ENCODE data around the gene RBM24. TPM values are rescaled to one million over a fixed set of nuclear protein-coding genes. Genes with fewer than 3 reads are reported as not detected.

Gene RBM24
- total RNA-seq, 5 donors from 2014 or later (not counting 1 experiment from before 2014, with no cell fraction given), result 0.19 TPM; not detected in 4

DNA sequence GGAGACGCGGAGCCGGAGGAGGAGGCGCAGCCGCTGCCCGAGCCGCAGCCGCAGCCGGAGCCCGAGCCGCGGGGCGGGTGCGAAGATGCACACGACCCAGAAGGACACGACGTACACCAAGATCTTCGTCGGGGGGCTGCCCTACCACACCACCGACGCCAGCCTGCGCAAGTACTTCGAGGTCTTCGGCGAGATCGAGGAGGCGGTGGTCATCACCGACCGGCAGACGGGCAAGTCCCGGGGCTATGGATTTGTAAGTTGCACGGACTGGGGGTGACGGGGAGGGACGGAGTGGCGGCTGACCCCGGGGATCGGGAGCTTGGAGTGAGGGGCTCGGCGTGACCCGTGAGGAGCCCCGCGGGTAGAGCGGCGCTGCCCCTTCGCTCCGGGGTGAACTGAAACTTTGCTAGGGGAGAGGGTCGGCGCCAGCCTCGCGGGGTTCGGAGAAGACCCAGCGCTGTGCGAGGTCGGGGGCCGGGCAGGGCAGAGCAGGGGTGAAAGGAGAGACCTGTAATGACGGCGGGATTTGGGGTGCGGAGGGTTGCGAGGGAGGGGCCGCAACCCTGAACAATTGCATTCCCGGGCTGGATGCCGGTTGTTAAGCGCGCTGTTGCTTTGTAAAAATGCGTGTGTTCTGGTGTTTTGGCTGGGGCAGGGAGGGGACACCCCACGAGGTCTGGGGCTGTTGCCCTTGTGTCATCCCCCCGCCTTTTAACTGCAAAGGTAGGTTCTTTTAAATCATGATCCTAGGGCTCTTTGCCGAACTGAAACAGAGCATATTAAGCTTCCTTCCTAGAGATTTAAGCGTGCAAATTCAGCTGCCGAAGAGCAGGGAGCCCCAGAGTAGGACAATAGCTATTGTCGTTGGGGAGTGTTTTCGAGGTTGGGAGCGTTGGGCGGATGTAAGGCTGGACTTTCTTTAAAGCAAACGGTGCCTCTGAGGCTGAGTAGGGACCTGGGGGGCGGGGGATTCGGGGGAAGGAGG is 628 bp downstream of the RBM24 start:
- peak in 2 of 4 experiments; percentile 8 to 9 for ATAC-seq (replicated peaks in 1 of 4)
- H3K27me3 ChIP-seq (replicated peaks in 1 of 2; ENCODE audit: control insufficient read depth in 2 of 2, extremely low read depth in 1 of 2, insufficient read depth in 2 of 2, low read length in 1 of 2), result peaks cover 15 to 23% of the 10 kb centered on the region in 2 experiments
- no peaks in the 10 kb centered on the region for H3K36me3 ChIP-seq (ENCODE audit: control insufficient read depth in 2 of 2, extremely low read depth in 1 of 2, insufficient read depth in 1 of 2, low read length in 1 of 2)
- DNase-seq, result no peak
- 6% methylated on average over 75 of the region's 77 CpGs for WGBS (ENCODE audit: insufficient coverage)
- CTCF ChIA-PET, result no interaction called here
- POLR2A ChIA-PET, result no interaction called here
- Mint-ChIP-seq H3K4me3 (peak overlapping the region; percentile 65 to 79 (median 73)), H3K4me1 (peaks cover 8 to 17% (median 13%) of the 10 kb centered on the region in 3 donors), H3K27me3 (peaks cover 67% of the 10 kb centered on the region in 2 donors), H3K27ac (no peak overlapping the region), H3K9me3 (no peaks in the 10 kb centered on the region), H3K36me3 (no peaks in the 10 kb centered on the region)
- H3K9me3 ChIP-seq, result no peaks in the 10 kb centered on the region
- H3K27ac ChIP-seq (ENCODE audit: low read length), result no peak overlapping the region
- peak overlapping the region; percentile 28 to 64 for H3K4me3 ChIP-seq (ENCODE audit: control insufficient read depth in 1 of 2, extremely low read depth in 1 of 2, low read length in 1 of 2)
- peaks cover 4 to 14% of the 10 kb centered on the region in 2 experiments for H3K4me1 ChIP-seq (ENCODE audit: control insufficient read depth in 1 of 2, extremely low read depth in 1 of 2, insufficient read depth in 2 of 2, low read length in 2 of 2)

DNA sequence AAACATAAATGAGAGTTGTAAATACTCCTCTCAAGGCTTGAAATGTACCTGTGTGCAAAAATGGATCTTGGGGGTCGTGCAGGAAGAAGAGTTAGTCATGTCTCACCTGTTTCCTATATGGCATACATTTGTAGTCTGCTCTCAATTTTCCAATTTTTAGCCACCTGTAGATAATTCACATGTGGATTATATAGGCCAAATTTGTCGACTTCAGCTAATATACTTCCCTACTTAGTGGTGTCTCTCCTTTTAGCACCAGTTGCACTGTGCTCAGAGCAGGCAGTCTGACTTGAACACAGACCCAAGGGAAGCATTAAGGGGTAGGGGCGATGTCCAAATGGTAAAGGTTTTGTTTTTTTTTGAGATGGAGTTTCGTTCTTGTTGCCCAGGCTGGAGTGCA is 1.9 kb downstream of the RBM24 start:
- POLR2A ChIA-PET, result no interaction called here

GRCh38 chr6:17289630-17290061 is 8.5 kb downstream of the RBM24 start:
- H3K4me3 Mint-ChIP-seq, result no peak overlapping the region
- peaks cover 33 to 34% of the 10 kb centered on the region in 2 donors for H3K27me3 Mint-ChIP-seq
- H3K27ac Mint-ChIP-seq, result no peak overlapping the region
- WGBS (ENCODE audit: insufficient coverage), result 80% methylated on average over 11 of the region's 13 CpGs
- H3K9me3 Mint-ChIP-seq, result no peaks in the 10 kb centered on the region
- Histone ChIP-seq H3K4me1 (ENCODE audit: control insufficient read depth in 1 of 2, extremely low read depth in 1 of 2, insufficient read depth in 2 of 2, low read length in 2 of 2) (no peaks in the 10 kb centered on the region), H3K9me3 (no peaks in the 10 kb centered on the region), H3K36me3 (ENCODE audit: control insufficient read depth in 2 of 2, extremely low read depth in 1 of 2, insufficient read depth in 1 of 2, low read length in 1 of 2) (no peaks in the 10 kb centered on the region), H3K27ac (ENCODE audit: low read length) (no peak overlapping the region), H3K27me3 (replicated peaks in 1 of 2; ENCODE audit: control insufficient read depth in 2 of 2, extremely low read depth in 1 of 2, insufficient read depth in 2 of 2, low read length in 1 of 2) (peaks cover 0 to 3% of the 10 kb centered on the region in 2 experiments), H3K4me3 (ENCODE audit: control insufficient read depth in 1 of 2, extremely low read depth in 1 of 2, low read length in 1 of 2) (no peak overlapping the region)
- no peak for ATAC-seq (replicated peaks in 1 of 4)
- no peaks in the 10 kb centered on the region for H3K4me1 Mint-ChIP-seq
- H3K36me3 Mint-ChIP-seq, result no peaks in the 10 kb centered on the region
- CTCF ChIA-PET, result no interaction called here
- no peak for DNase-seq
- POLR2A ChIA-PET, result no interaction called here

More for the DNA sequence above, 1.9 kb downstream of the RBM24 start:
- H3K36me3 Mint-ChIP-seq, result no peaks in the 10 kb centered on the region
- no peak overlapping the region for H3K27ac Mint-ChIP-seq
- Histone ChIP-seq H3K36me3 (ENCODE audit: control insufficient read depth in 2 of 2, extremely low read depth in 1 of 2, insufficient read depth in 1 of 2, low read length in 1 of 2) (no peaks in the 10 kb centered on the region), H3K27ac (ENCODE audit: low read length) (no peak overlapping the region), H3K27me3 (replicated peaks in 1 of 2; ENCODE audit: control insufficient read depth in 2 of 2, extremely low read depth in 1 of 2, insufficient read depth in 2 of 2, low read length in 1 of 2) (peaks cover 15 to 23% of the 10 kb centered on the region in 2 experiments), H3K4me1 (ENCODE audit: control insufficient read depth in 1 of 2, extremely low read depth in 1 of 2, insufficient read depth in 2 of 2, low read length in 2 of 2) (peaks cover 4 to 14% of the 10 kb centered on the region in 2 experiments), H3K9me3 (no peaks in the 10 kb centered on the region), H3K4me3 (ENCODE audit: control insufficient read depth in 1 of 2, extremely low read depth in 1 of 2, low read length in 1 of 2) (no peak overlapping the region)
- peak overlapping the region in 1 of 3 donors; percentile 46 for H3K4me3 Mint-ChIP-seq
- CTCF ChIA-PET, result no interaction called here
- peaks cover 8 to 17% (median 13%) of the 10 kb centered on the region in 3 donors for H3K4me1 Mint-ChIP-seq
- DNase-seq (no peak), ATAC-seq (replicated peaks in 1 of 4) (no peak)
- WGBS (ENCODE audit: insufficient coverage), result 92% methylated on average over 2 of the region's 4 CpGs
- H3K27me3 Mint-ChIP-seq, result peaks cover 62 to 66% of the 10 kb centered on the region in 2 donors
- H3K9me3 Mint-ChIP-seq, result no peaks in the 10 kb centered on the region

DNA sequence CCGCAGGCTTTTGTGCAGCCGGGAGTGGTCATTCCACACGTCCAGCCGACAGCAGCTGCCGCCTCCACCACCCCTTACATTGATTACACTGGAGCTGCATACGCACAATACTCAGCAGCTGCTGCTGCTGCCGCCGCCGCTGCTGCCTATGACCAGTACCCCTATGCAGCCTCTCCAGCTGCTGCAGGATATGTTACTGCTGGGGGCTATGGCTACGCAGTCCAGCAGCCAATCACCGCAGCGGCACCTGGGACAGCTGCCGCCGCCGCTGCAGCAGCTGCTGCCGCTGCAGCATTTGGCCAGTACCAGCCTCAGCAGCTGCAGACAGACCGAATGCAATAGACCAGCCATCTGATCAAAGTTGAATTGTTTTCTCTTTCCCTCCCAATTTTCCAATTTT is 10.6 kb downstream of the RBM24 start:
- Histone ChIP-seq H3K4me3 (ENCODE audit: control insufficient read depth in 1 of 2, extremely low read depth in 1 of 2, low read length in 1 of 2) (no peak overlapping the region), H3K27me3 (replicated peaks in 1 of 2; ENCODE audit: control insufficient read depth in 2 of 2, extremely low read depth in 1 of 2, insufficient read depth in 2 of 2, low read length in 1 of 2) (peaks cover 0 to 4% of the 10 kb centered on the region in 2 experiments), H3K36me3 (ENCODE audit: control insufficient read depth in 2 of 2, extremely low read depth in 1 of 2, insufficient read depth in 1 of 2, low read length in 1 of 2) (no peaks in the 10 kb centered on the region), H3K4me1 (ENCODE audit: control insufficient read depth in 1 of 2, extremely low read depth in 1 of 2, insufficient read depth in 2 of 2, low read length in 2 of 2) (no peaks in the 10 kb centered on the region), H3K9me3 (no peaks in the 10 kb centered on the region), H3K27ac (ENCODE audit: low read length) (no peak overlapping the region)
- no peaks in the 10 kb centered on the region for H3K4me1 Mint-ChIP-seq
- peaks cover 17 to 19% of the 10 kb centered on the region in 2 donors for H3K27me3 Mint-ChIP-seq
- H3K9me3 Mint-ChIP-seq, result no peaks in the 10 kb centered on the region
- DNase-seq (no peak), ATAC-seq (replicated peaks in 1 of 4) (no peak)
- ChIA-PET CTCF (no interaction called here), POLR2A (no interaction called here)
- no peaks in the 10 kb centered on the region for H3K36me3 Mint-ChIP-seq
- H3K4me3 Mint-ChIP-seq, result no peak overlapping the region
- 97% methylated on average over 15 of the region's 17 CpGs for WGBS (ENCODE audit: insufficient coverage)
- no peak overlapping the region for H3K27ac Mint-ChIP-seq

- ChIA-PET POLR2A (no interaction called here), CTCF (no interaction called here)
- no CpG with 5 or more reads among the region's 5 CpGs for WGBS (ENCODE audit: insufficient coverage)
- Mint-ChIP-seq H3K27ac (no peak overlapping the region), H3K4me1 (no peaks in the 10 kb centered on the region), H3K4me3 (no peak overlapping the region), H3K27me3 (peaks cover 15 to 21% of the 10 kb centered on the region in 2 donors), H3K36me3 (no peaks in the 10 kb centered on the region), H3K9me3 (no peaks in the 10 kb centered on the region)
- H3K27ac ChIP-seq (ENCODE audit: low read length), result no peak overlapping the region
- H3K27me3 ChIP-seq (replicated peaks in 1 of 2; ENCODE audit: control insufficient read depth in 2 of 2, extremely low read depth in 1 of 2, insufficient read depth in 2 of 2, low read length in 1 of 2), result peaks cover 0 to 4% of the 10 kb centered on the region in 2 experiments
- ATAC-seq (replicated peaks in 1 of 4) (no peak), DNase-seq (no peak)
- H3K9me3 ChIP-seq, result no peaks in the 10 kb centered on the region
- H3K4me3 ChIP-seq (ENCODE audit: control insufficient read depth in 1 of 2, extremely low read depth in 1 of 2, low read length in 1 of 2), result no peak overlapping the region
- H3K36me3 ChIP-seq (ENCODE audit: control insufficient read depth in 2 of 2, extremely low read depth in 1 of 2, insufficient read depth in 1 of 2, low read length in 1 of 2), result no peaks in the 10 kb centered on the region
- no peaks in the 10 kb centered on the region for H3K4me1 ChIP-seq (ENCODE audit: control insufficient read depth in 1 of 2, extremely low read depth in 1 of 2, insufficient read depth in 2 of 2, low read length in 2 of 2)
Measured at GRCh38 chr6:17292600-17293133, 11.5 kb downstream of the RBM24 start.

GRCh38 chr6:17293395-17293794 is 12.2 kb downstream of the RBM24 start:
- WGBS (ENCODE audit: insufficient coverage), result no CpG with 5 or more reads among the region's 1 CpG
- H3K4me3 Mint-ChIP-seq, result no peak overlapping the region
- H3K4me1 Mint-ChIP-seq, result no peaks in the 10 kb centered on the region
- ChIA-PET CTCF (no interaction called here), POLR2A (no interaction called here)
- Histone ChIP-seq H3K9me3 (no peaks in the 10 kb centered on the region), H3K27ac (ENCODE audit: low read length) (no peak overlapping the region), H3K4me1 (ENCODE audit: control insufficient read depth in 1 of 2, extremely low read depth in 1 of 2, insufficient read depth in 2 of 2, low read length in 2 of 2) (no peaks in the 10 kb centered on the region), H3K4me3 (ENCODE audit: control insufficient read depth in 1 of 2, extremely low read depth in 1 of 2, low read length in 1 of 2) (no peak overlapping the region), H3K27me3 (replicated peaks in 1 of 2; ENCODE audit: control insufficient read depth in 2 of 2, extremely low read depth in 1 of 2, insufficient read depth in 2 of 2, low read length in 1 of 2) (peaks cover 0 to 4% of the 10 kb centered on the region in 2 experiments), H3K36me3 (ENCODE audit: control insufficient read depth in 2 of 2, extremely low read depth in 1 of 2, insufficient read depth in 1 of 2, low read length in 1 of 2) (no peaks in the 10 kb centered on the region)
- DNase-seq (no peak), ATAC-seq (replicated peaks in 1 of 4) (no peak)
- H3K36me3 Mint-ChIP-seq, result no peaks in the 10 kb centered on the region
- peaks cover 18 to 20% of the 10 kb centered on the region in 2 donors for H3K27me3 Mint-ChIP-seq
- no peak overlapping the region for H3K27ac Mint-ChIP-seq
- H3K9me3 Mint-ChIP-seq, result no peaks in the 10 kb centered on the region

Data from T-cell (primary cell).